Spleen (tissue), 11 donors: Measurements from ENCODE around the gene HFM1. TPM values are rescaled to one million over a fixed set of nuclear protein-coding genes. Genes with fewer than 3 reads are reported as not detected.

Source experiments
- DNase-seq: peaks from one replicate; pipeline ENCODE4 v3.0.0-alpha.2; 2020
- H3K27ac ChIP-seq, 8 donors: fragments of 200-600 bp; sonication (generic) in 7 of 8; 1 replicate in 4 of 8; 2 replicates in 4 of 8; pipeline versions ENCODE4 v1.5.0 to v1.8.0; 2016 to 2021; ENCODE audit warnings: inconsistent platforms in 4 of 8, mild to moderate bottlenecking in 4 of 8, moderate library complexity in 1 of 8
- H3K27me3 ChIP-seq, 7 donors: fragments of 200-600 bp; sonication (generic) in 6 of 7; replicated peaks in 1 of 7; 1 replicate in 4 of 7; 2 replicates in 3 of 7; pipeline versions ENCODE4 v1.5.0 to v1.8.0; 2016 to 2021; ENCODE audit warnings: inconsistent platforms in 3 of 7, mild to moderate bottlenecking in 1 of 7
- H3K36me3 ChIP-seq, 6 donors: fragments of 200-600 bp; sonication (generic) in 5 of 6; 1 replicate in 4 of 6; 2 replicates in 2 of 6; pipeline versions ENCODE4 v1.5.0 to v1.8.0; 2016 to 2021; ENCODE audit warnings: inconsistent platforms in 2 of 6
- H3K4me1 ChIP-seq, 6 donors: fragments of 200-600 bp; sonication (generic) in 5 of 6; 1 replicate in 3 of 6; 2 replicates in 3 of 6; pipeline versions ENCODE4 v1.5.0 to v1.8.0; 2016 to 2021; ENCODE audit warnings: inconsistent platforms in 3 of 6
- H3K4me3 ChIP-seq, 8 donors: fragments of 200-600 bp; sonication (generic) in 7 of 8; 1 replicate in 4 of 8; 2 replicates in 4 of 8; pipeline versions ENCODE4 v1.5.0 to v1.8.0; 2016 to 2021; ENCODE audit warnings: inconsistent platforms in 4 of 8, mild to moderate bottlenecking in 4 of 8, moderate library complexity in 2 of 8
- H3K9me3 ChIP-seq, 8 donors: fragments of 200-600 bp; sonication (generic) in 7 of 8; 1 replicate in 4 of 8; 2 replicates in 4 of 8; pipeline versions ENCODE4 v1.5.0 to v1.8.0; 2016 to 2021; ENCODE audit warnings: inconsistent platforms in 4 of 8
- CTCF ChIP-seq, 11 experiments: fragments of 200-600 bp in 7 of 11; fragments of 450-650 bp in 4 of 11; sonication (generic) in 4 of 11; IDR thresholded peaks in 8 of 11; conservative IDR thresholded peaks in 3 of 11; 1 replicate in 7 of 11; 2 replicates in 4 of 11; pipeline versions ENCODE4 v1.4.0 to v1.8.0; 2016 to 2021; ENCODE audit warnings: antibody characterized with exemption in 11 of 11, inconsistent platforms in 4 of 11, mild to moderate bottlenecking in 1 of 11
- POLR2A ChIP-seq, 3 donors: fragments of 450-650 bp; IDR thresholded peaks; one replicate each; pipeline ENCODE4 v1.5.1; 2017; ENCODE audit warnings: antibody characterized with exemption in 3 of 3, mild to moderate bottlenecking in 1 of 3
- POLR2AphosphoS5 ChIP-seq, 3 donors: sonication (generic); formaldehyde crosslinking; IDR thresholded peaks; one replicate each; pipeline ENCODE4 v1.5.1; 2017; ENCODE audit warnings: antibody characterized with exemption in 3 of 3
- WGBS, 5 donors: extraction: QIAGEN DNeasy Blood & Tissue Kit in 3 of 5; methylation state at CpG; one replicate each; pipeline versions ENCODE4 v1.1.5 to v1.1.7; 2013 to 2018; 5-methylcytosine and 5-hydroxymethylcytosine counted together
- intact Hi-C: fragments of 100-400 bp; cut with DNase I; formaldehyde crosslinking; loops from one replicate; pipeline ENCODE4 v1.15.0; 2023; ENCODE audit warnings: low total_unique reads
- polyA plus RNA-seq, 3 donors: library from polyadenylated mRNA; stranded (reverse); fragments of 200-250 nt; gene quantifications; one replicate each; pipeline ENCODE4 v1.2.1, GENCODE V29; 2013
- small RNA-seq, 4 donors: library from RNA; depleted of rRNA; stranded (forward); fragments of <200 nt; gene quantifications; one replicate each; pipeline ENCODE3, GENCODE V24; 2016
- total RNA-seq, 7 donors: library from RNA; depleted of rRNA in 3 of 7; stranded (reverse); fragments of >200 nt in 3 of 7; fragmentation: NEBNext Ultra II Directional in 4 of 7; extraction: Animal tissue kit (Norgen Biotek cat#: 25700) in 4 of 7; gene quantifications; one replicate each; pipeline versions ENCODE4 v1.1.0 to v1.2.1, GENCODE V29; 2016 to 2021
- donor health status: healthy with polysubstance abuse.
- donor health status: DM: no; HTN: no; CAD: no; lungs with moderate emphysema.
- donor health status: DM: no; HTN: no; CAD: no.
- donor health status: Bipolar disorder and iron deficiency.
- donor health status: healthy.
- donor health status: DM: no; HTN: no; CAD: no.
- donor health status: DM: yes; HTN: yes; CAD: no.

The HFM1 gene
- total and polyA plus RNA-seq, 10 donors, result 0.39 to 2.3 (median 0.75) TPM

GRCh38 chr1:91217911-91218310 lies 186.7 kb downstream of the HFM1 start:
- H3K27me3 ChIP-seq, result no peaks in the 10 kb centered on the region
- TF ChIP-seq POLR2AphosphoS5 (IDR thresholded peaks at IDR 0.05) (no peak), POLR2A (IDR thresholded peaks at IDR 0.05) (no peak), CTCF (IDR thresholded peaks at IDR 0.05 in 8 of 11, conservative IDR thresholded peaks at IDR 0.05 in 3 of 11) (no peak)
- DNase-seq, result no peak
- peaks cover 0 to 34% (median 12%) of the 10 kb centered on the region in 8 donors for H3K9me3 ChIP-seq
- H3K4me1 ChIP-seq, result no peaks in the 10 kb centered on the region
- intact Hi-C loops, result no loop called here
- H3K4me3 ChIP-seq, result no peak overlapping the region
- H3K36me3 ChIP-seq, result no peaks in the 10 kb centered on the region
- 79 to 96% (median 91%) methylated on average over 8 of the region's 8 CpGs for WGBS, 5 donors
- H3K27ac ChIP-seq, result no peak overlapping the region

Small RNAs within 50 kb of the gene (small RNA-seq; reads per million reads assigned to genes)
- gene RF00019, result 0 reads per million in 4 donors

Other genes with a start within 250 kb of the HFM1 start
- 10 to 100 TPM in 6 of 7 donors, 1 to 10 TPM in 1; 8.0 to 25.3 (median 12.5) TPM for gene CDC7, start 96.0 kb upstream of the HFM1 start, total RNA-seq
- 1 to 10 TPM; 3.8 to 6.4 (median 3.8) TPM for gene CDC7, start 96.0 kb upstream of the HFM1 start, polyA plus RNA-seq